Peyer's patch (tissue), 4 donors: ENCODE data around the gene FUNDC2.

Experiments
- CTCF ChIP-seq, 6 experiments: fragments of 450-650 bp in 4 of 6; fragments of 200-600 bp in 2 of 6; sonication (generic) in 1 of 6; IDR thresholded peaks; one replicate each; pipeline ENCODE4 v1.5.1; 2017 to 2019; ENCODE audit warnings: antibody characterized with exemption in 6 of 6, mild to moderate bottlenecking in 3 of 6, moderate library complexity in 1 of 6
- POLR2A ChIP-seq, 2 donors: fragments of 450-650 bp; IDR thresholded peaks; one replicate each; pipeline ENCODE4 v1.5.1; 2017; ENCODE audit warnings: antibody characterized with exemption in 2 of 2, mild to moderate bottlenecking in 2 of 2, moderate library complexity in 2 of 2

GRCh38 chrX:155070663-155070974, 44.0 kb downstream of the FUNDC2 start:
- no peak for TF ChIP-seq POLR2A (IDR thresholded peaks at IDR 0.05)
- no peak for TF ChIP-seq CTCF (IDR thresholded peaks at IDR 0.05)
